Globus pallidus (tissue), 1 donor: ENCODE results near the gene FBXL13.
"Not testable (repeated sequence)": the region's sequence is repeated elsewhere in the genome, so short reads cannot be mapped to it uniquely, and the experiment has no call there.

ENCODE experiments used
- DNase-seq: peaks from one replicate; pipeline ENCODE4 v3.0.0-alpha.2; 2015; ENCODE audit warnings: low spot score

Gene FBXL13

GRCh38 chr7:102859084-102859798 lies 215.4 kb downstream of the FBXL13 start:
- DNase-seq: no peak

- no peak for DNase-seq
Observed at GRCh38 chr7:102856036-102856435, 218.6 kb downstream of the FBXL13 start.

- DNase-seq: no peak
Observed at GRCh38 chr7:102849538-102849937, 225.1 kb downstream of the FBXL13 start.

GRCh38 chr7:102849079-102849478 lies 225.5 kb downstream of the FBXL13 start:
- DNase-seq: no peak

- no peak for DNase-seq
Observed at GRCh38 chr7:102845346-102845745, 229.2 kb downstream of the FBXL13 start.

GRCh38 chr7:102843850-102844249 lies 230.7 kb downstream of the FBXL13 start:
- DNase-seq: no peak

- no peak for DNase-seq
Observed at GRCh38 chr7:102842284-102842683, 232.3 kb downstream of the FBXL13 start.

GRCh38 chr7:102841290-102841689 lies 233.3 kb downstream of the FBXL13 start:
- DNase-seq: no peak

GRCh38 chr7:102840404-102840803 lies 234.2 kb downstream of the FBXL13 start:
- DNase-seq: no peak

- not testable (repeated sequence) for DNase-seq
Observed at GRCh38 chr7:102838572-102839101, 236.0 kb downstream of the FBXL13 start.

GRCh38 chr7:102837802-102838201 lies 236.8 kb downstream of the FBXL13 start:
- no peak for DNase-seq

- DNase-seq: no peak
Observed at GRCh38 chr7:102836977-102837376, 237.6 kb downstream of the FBXL13 start.

GRCh38 chr7:102836191-102836919 lies 238.2 kb downstream of the FBXL13 start:
- DNase-seq: no peak

GRCh38 chr7:102834999-102835398 lies 239.6 kb downstream of the FBXL13 start:
- no peak for DNase-seq

GRCh38 chr7:102834466-102834865 lies 240.1 kb downstream of the FBXL13 start:
- DNase-seq: no peak

GRCh38 chr7:102833343-102833742 lies 241.3 kb downstream of the FBXL13 start:
- DNase-seq: no peak

- no peak for DNase-seq
Observed at GRCh38 chr7:102832674-102833073, 241.9 kb downstream of the FBXL13 start.

- no peak for DNase-seq
Observed at GRCh38 chr7:102830197-102830596, 244.4 kb downstream of the FBXL13 start.

- no peak for DNase-seq
Observed at GRCh38 chr7:102829075-102829474, 245.5 kb downstream of the FBXL13 start.

- no peak for DNase-seq
Observed at GRCh38 chr7:102828286-102828685, 246.3 kb downstream of the FBXL13 start.

- no peak for DNase-seq
Observed at GRCh38 chr7:102823390-102824119, 251.0 kb downstream of the FBXL13 start.

GRCh38 chr7:102821994-102822747 lies 252.4 kb downstream of the FBXL13 start:
- DNase-seq: no peak
